Measurements from ENCODE around the gene AVP.

GRCh38 chr20:3121955-3122610 lies 37.6 kb upstream of the AVP start:
- TF ChIP-seq CTCF (IDR thresholded peaks at IDR 0.05): no peak
- no peak for TF ChIP-seq POLR2A (IDR thresholded peaks at IDR 0.05)
